Osteoblast (primary cell): ENCODE data around the gene TBX5. TPM values are rescaled to one million over a fixed set of nuclear protein-coding genes. Genes with fewer than 3 reads are reported as not detected.

Experiments used
- DNase-seq: peaks from one replicate; pipeline ENCODE4 v3.0.0; 2011; ENCODE audit warnings: low spot score, mixed read lengths; ENCODE audit not compliant: insufficient read length; ENCODE audit errors: missing footprints
- H2AFZ ChIP-seq: 2 replicates; pipeline ENCODE4 v1.6.0; 2011; ENCODE audit warnings: mild to moderate bottlenecking, low read length
- H3K27ac ChIP-seq: 2 replicates; pipeline ENCODE4 v1.5.1; 2011; ENCODE audit warnings: mild to moderate bottlenecking, low read depth, low read length, moderate library complexity
- H3K27me3 ChIP-seq: 2 replicates; pipeline ENCODE4 v1.6.0; 2012; ENCODE audit warnings: mild to moderate bottlenecking, control low read depth, inconsistent platforms, low read length, moderate library complexity; ENCODE audit not compliant: insufficient read depth
- H3K36me3 ChIP-seq: 2 replicates; pipeline ENCODE4 v1.5.1; 2011; ENCODE audit warnings: mild to moderate bottlenecking, low read length, control low read depth, moderate library complexity; ENCODE audit not compliant: insufficient read depth
- H3K4me1 ChIP-seq: 2 replicates; pipeline ENCODE4 v1.5.1; 2011; ENCODE audit warnings: mild to moderate bottlenecking, low read length, control low read depth, moderate library complexity; ENCODE audit not compliant: insufficient read depth
- H3K4me2 ChIP-seq: 2 replicates; pipeline ENCODE4 v1.6.0; 2011; ENCODE audit warnings: mild to moderate bottlenecking, low read length; ENCODE audit not compliant: insufficient read depth
- H3K4me3 ChIP-seq: fragments of 200-600 bp; sonication (generic); 3 replicates; pipeline ENCODE4 v1.5.1; 2012; ENCODE audit warnings: mild to moderate bottlenecking, low read length, inconsistent platforms; ENCODE audit not compliant: insufficient read depth
- H3K79me2 ChIP-seq: 2 replicates; pipeline ENCODE4 v1.6.0; 2012; ENCODE audit warnings: mild to moderate bottlenecking, low read length, control low read depth, inconsistent platforms; ENCODE audit not compliant: insufficient read depth
- H3K9me3 ChIP-seq: 2 replicates; pipeline ENCODE4 v1.5.1; 2011; ENCODE audit warnings: low read depth, low read length, control low read depth
- H4K20me1 ChIP-seq: 2 replicates; pipeline ENCODE4 v1.6.0; 2012; ENCODE audit warnings: mild to moderate bottlenecking, low read length, control low read depth; ENCODE audit not compliant: insufficient read depth
- total RNA-seq: library from RNA; depleted of rRNA; stranded (reverse); fragments of >200 nt; gene quantifications from 2 replicates; pipeline ENCODE4 v1.2.3, GENCODE V29; 2012
- TF ChIP-seq, protein P1 (sequence below): IDR thresholded peaks from 2 replicates; pipeline ENCODE4 v1.5.1; 2011; ENCODE audit warnings: mild to moderate bottlenecking, low read depth, low read length, moderate library complexity; ENCODE audit errors: extremely low read depth

TBX5 gene
- total RNA-seq, 1 donor = not detected

DNA sequence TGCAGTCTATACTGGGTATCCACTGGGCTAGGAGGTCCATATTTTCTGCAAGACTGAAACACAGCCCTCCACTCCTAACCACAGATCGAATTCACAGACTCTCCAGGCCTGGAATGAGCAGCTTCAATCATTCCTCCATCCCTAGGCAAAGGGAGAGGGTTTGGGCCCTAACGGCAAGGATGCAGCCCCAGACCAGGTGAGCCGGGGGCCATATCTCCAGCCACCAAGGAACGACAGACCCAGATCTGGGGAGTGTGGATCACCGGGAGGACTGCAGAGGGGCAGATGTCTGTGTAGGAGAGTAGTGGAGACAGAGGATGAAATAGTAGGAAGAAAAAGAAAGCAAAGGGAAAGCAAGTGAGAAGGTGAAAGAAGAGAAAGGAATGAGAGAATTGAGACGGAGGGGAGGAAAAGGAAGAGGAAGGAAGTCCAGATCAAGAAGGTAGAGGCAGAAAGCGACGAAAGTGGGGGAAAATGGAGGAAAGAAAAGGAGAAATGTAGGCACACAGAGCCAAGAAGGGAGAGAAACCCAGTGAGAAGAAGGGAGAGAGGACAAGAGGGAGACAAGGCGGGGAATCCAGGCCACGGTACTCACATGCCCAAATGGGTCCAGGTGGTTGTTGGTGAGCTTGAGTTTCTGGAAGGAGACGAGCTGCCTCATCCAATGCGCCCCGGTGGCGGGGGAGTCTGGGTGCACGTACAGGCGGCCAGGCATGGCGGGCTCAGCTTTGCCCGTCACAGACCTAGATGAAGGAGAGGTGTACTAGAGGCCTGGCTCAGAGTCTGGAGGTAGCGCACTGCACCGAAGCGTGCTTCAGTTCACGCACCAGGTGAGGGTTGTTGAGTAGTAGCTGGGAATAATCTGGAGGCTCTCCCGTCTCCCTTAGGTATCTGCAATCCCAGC, 7.7 kb downstream of the TBX5 start:
- no peak for DNase-seq
- Histone ChIP-seq H3K27me3 (peaks cover 2% of the 10 kb centered on the region), H3K9me3 (no peaks in the 10 kb centered on the region), H3K4me1 (no peaks in the 10 kb centered on the region), H3K79me2 (no peaks in the 10 kb centered on the region), H3K4me3 (no peak overlapping the region), H2AFZ (no peak overlapping the region), H3K4me2 (no peak overlapping the region), H3K36me3 (no peaks in the 10 kb centered on the region), H3K27ac (no peak overlapping the region), H4K20me1 (no peaks in the 10 kb centered on the region)
- TF ChIP-seq, protein P1, sequence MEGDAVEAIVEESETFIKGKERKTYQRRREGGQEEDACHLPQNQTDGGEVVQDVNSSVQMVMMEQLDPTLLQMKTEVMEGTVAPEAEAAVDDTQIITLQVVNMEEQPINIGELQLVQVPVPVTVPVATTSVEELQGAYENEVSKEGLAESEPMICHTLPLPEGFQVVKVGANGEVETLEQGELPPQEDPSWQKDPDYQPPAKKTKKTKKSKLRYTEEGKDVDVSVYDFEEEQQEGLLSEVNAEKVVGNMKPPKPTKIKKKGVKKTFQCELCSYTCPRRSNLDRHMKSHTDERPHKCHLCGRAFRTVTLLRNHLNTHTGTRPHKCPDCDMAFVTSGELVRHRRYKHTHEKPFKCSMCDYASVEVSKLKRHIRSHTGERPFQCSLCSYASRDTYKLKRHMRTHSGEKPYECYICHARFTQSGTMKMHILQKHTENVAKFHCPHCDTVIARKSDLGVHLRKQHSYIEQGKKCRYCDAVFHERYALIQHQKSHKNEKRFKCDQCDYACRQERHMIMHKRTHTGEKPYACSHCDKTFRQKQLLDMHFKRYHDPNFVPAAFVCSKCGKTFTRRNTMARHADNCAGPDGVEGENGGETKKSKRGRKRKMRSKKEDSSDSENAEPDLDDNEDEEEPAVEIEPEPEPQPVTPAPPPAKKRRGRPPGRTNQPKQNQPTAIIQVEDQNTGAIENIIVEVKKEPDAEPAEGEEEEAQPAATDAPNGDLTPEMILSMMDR = no peak

DNA sequence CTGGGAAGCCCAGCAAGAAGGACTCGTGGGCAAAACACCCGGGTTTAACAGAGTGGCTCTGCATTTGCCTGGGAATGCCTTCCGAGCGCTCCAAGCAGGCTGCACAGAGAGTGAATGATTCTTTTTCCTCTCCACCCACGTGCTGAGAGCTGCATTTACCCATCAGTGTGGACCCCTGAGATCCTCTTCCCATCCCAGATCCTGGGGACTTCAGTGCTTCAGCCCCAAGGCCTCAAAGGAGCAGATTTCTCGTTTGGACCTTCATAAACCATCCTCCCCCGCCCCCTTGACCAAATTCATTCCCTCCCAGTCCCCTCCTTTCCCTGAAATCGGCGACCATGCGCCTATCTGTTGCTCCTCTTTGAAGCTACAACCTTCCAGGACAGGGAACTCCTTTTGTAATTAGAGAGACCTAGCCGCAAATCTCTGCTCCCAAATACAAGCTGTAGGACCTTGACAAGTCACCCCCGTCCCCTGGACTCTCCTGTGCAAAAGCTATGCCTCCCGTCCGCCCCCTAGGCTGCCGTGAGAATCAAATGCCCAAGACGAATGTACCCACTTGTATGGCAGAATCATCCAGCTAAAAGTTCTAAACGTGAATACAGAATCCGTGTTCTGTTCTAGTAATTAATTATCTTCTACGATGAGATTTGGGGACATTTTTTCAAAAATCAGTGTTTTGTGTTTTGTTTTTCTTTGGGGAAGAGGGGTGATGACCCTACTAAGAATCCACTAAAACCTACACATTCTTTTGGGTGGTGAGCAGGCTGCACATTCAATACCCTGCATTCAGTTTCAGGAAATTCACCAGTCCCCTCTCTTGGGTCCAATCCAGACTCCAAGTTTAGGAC, 8.8 kb downstream of the TBX5 start:
- TF ChIP-seq, protein P1 = no peak
- DNase-seq = no peak
- H3K4me1 ChIP-seq = no peaks in the 10 kb centered on the region
- no peaks in the 10 kb centered on the region for H3K79me2 ChIP-seq
- H3K27me3 ChIP-seq = no peaks in the 10 kb centered on the region
- H2AFZ ChIP-seq = no peak overlapping the region
- H4K20me1 ChIP-seq = no peaks in the 10 kb centered on the region
- H3K4me2 ChIP-seq = no peak overlapping the region
- H3K9me3 ChIP-seq = no peaks in the 10 kb centered on the region
- H3K4me3 ChIP-seq = no peak overlapping the region
- no peaks in the 10 kb centered on the region for H3K36me3 ChIP-seq
- no peak overlapping the region for H3K27ac ChIP-seq

DNA sequence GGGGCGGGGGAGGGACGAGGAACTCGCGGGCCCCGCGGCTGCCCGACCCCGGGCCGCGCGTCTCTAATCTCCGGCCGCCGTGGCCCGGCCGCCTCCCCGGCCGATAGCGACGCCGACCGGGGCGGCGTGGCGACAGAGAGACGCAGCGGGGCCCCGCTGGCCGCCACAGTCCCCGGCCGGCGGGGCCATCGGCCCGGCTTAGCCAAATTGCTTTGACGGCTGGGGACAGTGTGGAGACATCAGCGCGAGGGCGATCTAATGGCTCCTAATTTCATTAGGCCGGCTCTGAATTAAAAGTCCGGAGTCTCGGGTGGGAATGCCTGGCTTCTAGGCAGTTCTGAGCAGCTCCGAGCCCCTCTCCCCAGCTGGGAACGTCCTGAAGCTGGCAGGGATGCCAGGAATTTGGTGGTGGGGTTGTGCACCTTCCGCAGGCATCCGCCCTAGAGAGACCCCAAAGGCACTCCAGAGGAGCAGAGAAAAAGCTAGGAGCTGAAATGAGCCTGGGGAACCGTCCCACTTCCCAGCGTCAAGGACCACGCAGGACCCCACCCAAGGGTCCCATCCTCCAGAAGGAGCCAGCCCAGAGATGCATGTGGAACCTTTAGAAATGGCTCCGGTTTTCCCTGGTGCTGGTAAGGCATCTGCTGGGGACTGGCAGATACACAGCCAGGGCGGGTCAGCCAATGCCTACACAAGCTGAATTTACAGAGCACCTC, 9.6 kb downstream of the TBX5 start:
- Histone ChIP-seq H3K4me1 (no peaks in the 10 kb centered on the region), H3K27me3 (no peaks in the 10 kb centered on the region), H3K36me3 (no peaks in the 10 kb centered on the region), H3K4me2 (no peak overlapping the region), H3K4me3 (no peak overlapping the region), H3K79me2 (no peaks in the 10 kb centered on the region), H2AFZ (no peak overlapping the region), H4K20me1 (no peaks in the 10 kb centered on the region), H3K9me3 (no peaks in the 10 kb centered on the region), H3K27ac (no peak overlapping the region)
- peak; percentile 87 for DNase-seq
- TF ChIP-seq, protein P1 = no peak
